C4-2B (cell line): ENCODE measurements around the gene SLC39A11.

ENCODE experiments used
- H3K27ac ChIP-seq: fragments of 450-650 bp; 2 replicates; pipeline ENCODE4 v1.5.1; 2017
- ZFX ChIP-seq: fragments of 450-650 bp; IDR thresholded peaks from 2 replicates; pipeline ENCODE4 v1.6.1; 2017
- TF ChIP-seq, protein P1 (sequence below): fragments of 450-650 bp; conservative IDR thresholded peaks from 2 replicates; pipeline ENCODE4 v1.5.1; 2017; ENCODE audit warnings: mild to moderate bottlenecking

Gene SLC39A11

DNA sequence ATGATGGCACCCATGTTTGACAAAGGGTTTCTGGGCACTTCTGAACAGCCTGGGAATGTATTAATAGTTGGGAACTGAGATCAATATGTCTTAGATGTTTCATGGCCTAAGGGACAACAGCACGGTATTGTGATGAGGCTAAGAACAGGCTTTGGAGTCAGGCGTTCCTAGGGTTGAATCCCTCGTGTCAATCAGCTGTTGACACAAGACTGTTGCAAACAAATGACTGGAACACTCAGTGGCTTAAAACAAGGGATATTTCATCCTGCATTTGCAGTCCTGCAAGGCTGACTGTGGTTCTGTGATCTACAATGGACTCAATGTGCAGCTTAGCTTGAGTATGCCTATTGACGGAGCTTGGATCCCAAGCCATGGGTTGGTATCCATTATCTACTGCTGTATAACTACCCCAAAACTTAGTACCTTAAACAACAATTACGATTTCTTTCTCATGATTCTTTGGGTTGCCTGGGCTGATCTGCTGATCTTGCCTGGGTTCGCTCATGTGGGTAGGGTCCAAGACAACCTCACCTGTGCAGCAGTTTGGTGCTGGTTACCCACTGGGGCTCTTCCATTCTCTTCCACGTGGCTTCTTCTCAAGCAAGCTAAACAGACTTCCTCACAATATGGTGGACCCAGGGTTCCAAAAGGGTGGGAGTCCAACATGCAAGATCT lies 472.4 kb downstream of the SLC39A11 start:
- H3K27ac ChIP-seq, result no peak overlapping the region
- no peak for TF ChIP-seq ZFX
- TF ChIP-seq, protein P1, sequence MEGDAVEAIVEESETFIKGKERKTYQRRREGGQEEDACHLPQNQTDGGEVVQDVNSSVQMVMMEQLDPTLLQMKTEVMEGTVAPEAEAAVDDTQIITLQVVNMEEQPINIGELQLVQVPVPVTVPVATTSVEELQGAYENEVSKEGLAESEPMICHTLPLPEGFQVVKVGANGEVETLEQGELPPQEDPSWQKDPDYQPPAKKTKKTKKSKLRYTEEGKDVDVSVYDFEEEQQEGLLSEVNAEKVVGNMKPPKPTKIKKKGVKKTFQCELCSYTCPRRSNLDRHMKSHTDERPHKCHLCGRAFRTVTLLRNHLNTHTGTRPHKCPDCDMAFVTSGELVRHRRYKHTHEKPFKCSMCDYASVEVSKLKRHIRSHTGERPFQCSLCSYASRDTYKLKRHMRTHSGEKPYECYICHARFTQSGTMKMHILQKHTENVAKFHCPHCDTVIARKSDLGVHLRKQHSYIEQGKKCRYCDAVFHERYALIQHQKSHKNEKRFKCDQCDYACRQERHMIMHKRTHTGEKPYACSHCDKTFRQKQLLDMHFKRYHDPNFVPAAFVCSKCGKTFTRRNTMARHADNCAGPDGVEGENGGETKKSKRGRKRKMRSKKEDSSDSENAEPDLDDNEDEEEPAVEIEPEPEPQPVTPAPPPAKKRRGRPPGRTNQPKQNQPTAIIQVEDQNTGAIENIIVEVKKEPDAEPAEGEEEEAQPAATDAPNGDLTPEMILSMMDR, result no peak

DNA sequence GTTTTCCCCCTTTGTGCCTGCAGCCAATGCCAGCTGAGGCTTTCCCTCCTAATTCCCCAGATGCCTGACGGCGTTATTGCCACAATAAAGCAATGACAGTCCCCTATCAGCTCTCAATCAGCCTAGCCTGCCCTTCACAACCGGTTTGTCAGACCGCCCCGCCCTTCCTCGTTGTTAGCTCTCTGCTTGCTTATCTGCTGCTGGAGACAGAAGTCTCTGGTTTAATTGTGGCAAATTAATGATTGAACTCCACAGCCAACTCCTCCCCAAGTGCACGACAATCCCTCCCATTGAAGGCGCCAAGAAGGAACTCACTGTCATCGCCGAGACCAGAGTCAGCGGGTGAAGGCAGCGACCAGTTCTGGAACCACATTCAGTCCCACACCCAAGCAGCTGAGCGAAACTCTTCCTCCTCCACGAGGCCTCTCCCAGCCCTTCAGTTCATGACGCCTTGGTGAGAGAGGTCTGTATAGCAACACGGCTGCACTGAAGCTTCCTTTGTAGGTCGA lies 474.4 kb downstream of the SLC39A11 start:
- H3K27ac ChIP-seq, result peak overlapping the region; percentile 46
- no peak for TF ChIP-seq ZFX
- TF ChIP-seq, protein P1, result no peak

DNA sequence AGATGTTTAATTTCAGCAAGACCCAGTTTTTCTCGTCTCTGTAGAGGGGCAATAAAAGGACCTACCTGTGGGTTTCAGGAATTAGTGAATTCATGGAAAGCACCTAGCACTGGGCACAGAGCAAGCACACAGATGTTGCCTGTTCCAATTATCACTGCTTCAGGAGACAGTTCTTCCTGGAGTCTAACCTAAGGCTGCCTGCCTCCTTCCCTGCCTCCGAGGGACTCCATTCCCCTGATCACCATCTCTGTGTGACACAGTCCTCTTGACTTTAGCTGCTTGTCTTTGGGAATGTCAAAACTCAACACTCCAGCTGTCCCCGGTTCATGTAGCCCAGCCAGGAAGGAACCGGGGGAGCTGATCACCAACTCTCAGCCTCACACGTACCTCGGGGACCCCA lies 474.9 kb downstream of the SLC39A11 start:
- TF ChIP-seq, protein P1, result no peak
- no peak for TF ChIP-seq ZFX
- peak overlapping the region; percentile 46 for H3K27ac ChIP-seq

DNA sequence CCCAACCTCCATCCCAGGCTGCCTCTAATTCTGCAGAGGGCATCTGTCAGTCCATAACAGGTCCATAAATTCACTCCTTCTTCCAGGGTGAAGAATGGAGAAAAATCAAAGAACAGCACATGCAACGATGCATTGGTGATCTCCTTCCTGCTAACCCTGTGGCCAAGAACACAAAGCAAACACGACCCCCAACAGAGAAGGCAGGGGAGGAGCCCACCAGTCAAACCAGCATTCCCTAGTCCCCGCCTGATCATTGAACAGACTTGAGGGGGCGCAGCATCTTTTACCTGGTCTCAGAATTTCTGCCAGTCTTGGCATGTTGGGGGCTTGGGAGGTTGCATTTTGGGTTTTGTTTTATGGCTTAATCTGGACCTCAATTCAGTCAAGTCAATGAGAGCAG lies 476.0 kb downstream of the SLC39A11 start:
- H3K27ac ChIP-seq, result no peak overlapping the region
- TF ChIP-seq ZFX, result no peak
- TF ChIP-seq, protein P1, result no peak

DNA sequence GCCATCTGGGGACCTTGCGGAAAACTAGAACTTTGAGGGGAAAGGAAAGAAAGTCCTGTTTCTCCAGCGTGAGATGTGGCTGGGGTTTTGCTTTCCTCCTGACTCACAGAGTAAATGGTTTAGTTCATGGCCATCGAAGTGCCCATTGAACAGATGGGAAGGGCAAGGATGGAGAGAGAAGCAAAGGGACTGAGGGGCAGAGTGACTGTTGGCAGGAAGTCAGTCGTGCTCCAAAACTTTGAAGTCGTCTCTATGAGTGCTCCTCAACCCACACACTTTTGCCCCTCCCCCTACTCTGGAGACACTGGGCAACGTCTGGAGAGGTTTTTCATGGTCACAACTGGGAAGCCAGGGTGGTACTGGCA lies 476.9 kb downstream of the SLC39A11 start:
- H3K27ac ChIP-seq, result no peak overlapping the region
- TF ChIP-seq, protein P1, result no peak
- TF ChIP-seq ZFX, result no peak

DNA sequence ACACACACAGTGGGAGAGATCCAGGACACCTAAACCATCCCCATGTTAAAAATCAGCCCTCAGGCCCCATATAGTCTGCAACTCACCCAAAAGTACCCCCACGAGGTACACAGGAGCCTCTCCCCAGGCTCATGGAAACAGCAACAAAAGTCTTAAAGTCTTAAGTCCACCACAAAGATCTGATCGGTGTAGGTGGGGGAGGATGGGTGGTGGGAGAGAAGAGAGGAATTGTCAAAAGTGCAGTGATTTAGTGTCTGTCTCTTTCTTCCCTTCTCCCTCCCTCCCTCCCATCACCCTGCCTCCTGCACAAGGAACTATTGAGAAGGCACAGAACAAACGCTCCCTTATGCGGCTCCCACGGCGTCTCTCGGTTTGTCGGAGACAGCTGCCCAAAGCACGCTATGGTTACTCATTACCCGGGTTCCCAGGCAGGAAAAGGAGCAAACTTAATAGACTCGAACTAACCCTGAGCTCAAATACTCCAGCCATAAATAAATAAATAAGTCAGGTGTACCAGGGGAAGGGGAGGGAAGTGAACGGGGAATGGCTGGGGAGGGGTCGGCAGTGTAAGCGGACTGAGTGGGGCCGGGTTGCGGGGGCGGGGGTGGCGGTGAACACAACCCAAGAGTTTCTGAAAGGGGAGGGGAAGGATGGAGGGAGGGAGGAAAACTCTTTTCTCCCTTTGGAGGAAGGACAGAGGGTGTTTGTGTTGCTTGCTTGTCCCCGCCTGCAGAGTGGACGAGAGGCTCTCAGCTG lies 477.4 kb downstream of the SLC39A11 start:
- TF ChIP-seq ZFX, result no peak
- TF ChIP-seq, protein P1, result no peak
- H3K27ac ChIP-seq, result no peak overlapping the region

DNA sequence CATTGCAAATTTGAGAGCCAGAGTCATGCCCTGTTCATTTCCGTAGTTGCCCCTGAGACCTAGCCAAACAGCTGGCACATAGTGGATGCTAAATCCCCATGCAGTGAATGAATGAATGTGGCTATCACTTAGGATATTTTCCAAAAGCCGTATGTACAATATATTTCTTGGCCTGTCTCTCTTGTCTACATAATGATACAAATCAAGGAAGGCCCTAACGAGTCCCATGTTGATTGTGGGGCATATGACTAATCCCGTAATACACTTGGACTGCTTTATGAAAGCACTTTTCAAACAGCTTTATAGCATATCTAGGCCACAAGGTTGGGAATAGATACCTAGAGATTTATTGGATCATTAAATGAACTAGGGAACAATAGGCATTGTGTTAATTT lies 478.0 kb downstream of the SLC39A11 start:
- TF ChIP-seq, protein P1, result no peak
- TF ChIP-seq ZFX, result no peak
- H3K27ac ChIP-seq, result no peak overlapping the region
